ENCODE measurements around the gene GRIN2A. TPM values are rescaled to one million over a fixed set of nuclear protein-coding genes. Genes with fewer than 3 reads are reported as not detected.

Gene GRIN2A
- total RNA-seq, 2 experiments from 2014 or later = not detected

GRCh38 chr16:9868606-9869149, 313.6 kb downstream of the GRIN2A start:
- Histone ChIP-seq H3K9me3 (ENCODE audit: low read length) (no peaks in the 10 kb centered on the region), H3K4me1 (ENCODE audit: insufficient read depth, low read length, poor library complexity, severe bottlenecking) (no peaks in the 10 kb centered on the region), H3K79me2 (ENCODE audit: insufficient read depth, low read depth, low read length) (no peaks in the 10 kb centered on the region), H3K4me3 (ENCODE audit: low read depth, low read length, poor library complexity, severe bottlenecking) (no peak overlapping the region), H3K36me3 (ENCODE audit: insufficient read depth, low read length) (no peaks in the 10 kb centered on the region), H2AFZ (ENCODE audit: low read length) (no peak overlapping the region), H3K27ac (ENCODE audit: low read depth, low read length, poor library complexity, severe bottlenecking) (no peak overlapping the region), H3K9me2 (ENCODE audit: insufficient read depth, low read length) (no peaks in the 10 kb centered on the region), H3K4me2 (ENCODE audit: low read length) (no peak overlapping the region), H4K20me1 (ENCODE audit: insufficient read depth, low read length) (no peaks in the 10 kb centered on the region)
- ChIA-PET CTCF (ENCODE audit: unreplicated experiment) (no interaction called here), POLR2A (no interaction called here)
- DNase-seq (ENCODE audit: low spot score) = no peak
- TF ChIP-seq EZH2phosphoT487 (IDR thresholded peaks at IDR 0.05; ENCODE audit: borderline replicate concordance, low read depth, low read length) (no peak), CTCF (conservative IDR thresholded peaks at IDR 0.05; ENCODE audit: low read length) (no peak)
- BruUV-seq (replicated peaks) = no TSS peak
- intact Hi-C loops (cut with micrococcal nuclease; ENCODE audit: unreplicated experiment) = no loop called here

GRCh38 chr16:9867176-9867575, 315.1 kb downstream of the GRIN2A start:
- intact Hi-C loops (cut with micrococcal nuclease; ENCODE audit: unreplicated experiment) = no loop called here
- H3K27ac ChIP-seq (ENCODE audit: low read depth, low read length, poor library complexity, severe bottlenecking) = no peak overlapping the region

More at GRCh38 chr16:9867176-9867575, 315.1 kb downstream of the GRIN2A start:
- Histone ChIP-seq H3K4me1 (ENCODE audit: insufficient read depth, low read length, poor library complexity, severe bottlenecking) (no peaks in the 10 kb centered on the region), H2AFZ (ENCODE audit: low read length) (no peak overlapping the region), H3K79me2 (ENCODE audit: insufficient read depth, low read depth, low read length) (no peaks in the 10 kb centered on the region), H3K4me2 (ENCODE audit: low read length) (no peak overlapping the region), H3K36me3 (ENCODE audit: insufficient read depth, low read length) (no peaks in the 10 kb centered on the region), H3K4me3 (ENCODE audit: low read depth, low read length, poor library complexity, severe bottlenecking) (no peak overlapping the region), H3K9me2 (ENCODE audit: insufficient read depth, low read length) (no peaks in the 10 kb centered on the region), H4K20me1 (ENCODE audit: insufficient read depth, low read length) (no peaks in the 10 kb centered on the region), H3K9me3 (ENCODE audit: low read length) (no peaks in the 10 kb centered on the region)
- no peak for TF ChIP-seq CTCF (conservative IDR thresholded peaks at IDR 0.05; ENCODE audit: low read length)
- no peak for TF ChIP-seq EZH2phosphoT487 (IDR thresholded peaks at IDR 0.05; ENCODE audit: borderline replicate concordance, low read depth, low read length)
- BruUV-seq (replicated peaks) = no TSS peak
- ChIA-PET CTCF (ENCODE audit: unreplicated experiment) (no interaction called here), POLR2A (interaction anchor here (0.6 kb wide), 1 partner anchor 30 kb away, joined by 3 read pairs; no protein-coding TSS in a partner anchor)
- no peak for DNase-seq (ENCODE audit: low spot score)

Measured in OCI-LY7 (cell line).